Hepatocyte (in vitro differentiated cells): ENCODE results near the gene ZNF845. TPM values are rescaled to one million over a fixed set of nuclear protein-coding genes. Genes with fewer than 3 reads are reported as not detected.

Experiments
- DNase-seq: peaks from one replicate; pipeline ENCODE4 v3.0.0-alpha.2; 2016; ENCODE audit warnings: low spot score
- H2AFZ ChIP-seq: fragments of 200-600 bp; sonication (generic); 2 replicates; pipeline ENCODE4 v1.6.0; 2016; ENCODE audit warnings: antibody characterized with exemption, mild to moderate bottlenecking
- H3K27ac ChIP-seq: fragments of 200-600 bp; sonication (generic); 2 replicates; pipeline ENCODE4 v1.5.1; 2016; ENCODE audit warnings: mild to moderate bottlenecking
- H3K27me3 ChIP-seq: fragments of 200-600 bp; sonication (generic); 2 replicates; pipeline ENCODE4 v1.6.1; 2016
- H3K36me3 ChIP-seq: fragments of 200-600 bp; sonication (generic); replicated peaks from 2 replicates; pipeline ENCODE4 v1.5.1; 2016; ENCODE audit warnings: low read depth; ENCODE audit not compliant: insufficient read depth
- H3K4me1 ChIP-seq: fragments of 200-600 bp; sonication (generic); 2 replicates; pipeline ENCODE4 v1.5.1; 2016; ENCODE audit warnings: mild to moderate bottlenecking, moderate library complexity; ENCODE audit not compliant: insufficient read depth
- H3K4me2 ChIP-seq: fragments of 200-600 bp; sonication (generic); 2 replicates; pipeline ENCODE4 v1.6.0; 2016
- H3K4me3 ChIP-seq: fragments of 200-600 bp; sonication (generic); 2 replicates; pipeline ENCODE4 v1.5.1; 2016; ENCODE audit warnings: mild to moderate bottlenecking
- H3K79me2 ChIP-seq: fragments of 200-600 bp; sonication (generic); 2 replicates; pipeline ENCODE4 v1.6.0; 2017; ENCODE audit warnings: mild to moderate bottlenecking
- H3K9me2 ChIP-seq: fragments of 200-600 bp; sonication (generic); replicated peaks from 2 replicates; pipeline ENCODE4 v1.6.0; 2017; ENCODE audit warnings: mild to moderate bottlenecking; ENCODE audit not compliant: insufficient read depth
- H3K9me3 ChIP-seq: fragments of 200-600 bp; sonication (generic); 2 replicates; pipeline ENCODE4 v1.5.1; 2016; ENCODE audit warnings: low read depth, mild to moderate bottlenecking
- H4K20me1 ChIP-seq: fragments of 200-600 bp; sonication (generic); 2 replicates; pipeline ENCODE4 v1.6.0; 2016; ENCODE audit warnings: mild to moderate bottlenecking; ENCODE audit not compliant: insufficient read depth, poor library complexity, severe bottlenecking
- EZH2 ChIP-seq: fragments of 200-600 bp; sonication (generic); IDR thresholded peaks from 2 replicates; pipeline ENCODE4 v1.6.1; 2016; ENCODE audit warnings: antibody characterized with exemption, mild to moderate bottlenecking, borderline replicate concordance
- EZH2phosphoT487 ChIP-seq: fragments of 200-600 bp; sonication (generic); IDR thresholded peaks from one replicate; pipeline ENCODE4 v1.6.1; 2018; ENCODE audit warnings: antibody characterized with exemption, mild to moderate bottlenecking, low read depth, moderate library complexity; ENCODE audit not compliant: unreplicated experiment, severe bottlenecking
- WGBS: methylation state at CpG from one replicate; pipeline ENCODE4 v1.1.6; 2016; ENCODE audit warnings: low lambda C conversion rate; ENCODE audit errors: missing lambda C conversion rate; 5-methylcytosine and 5-hydroxymethylcytosine counted together
- polyA plus RNA-seq: library from polyadenylated mRNA; unstranded; fragments of >200 nt; fragmentation: Nextera tagmentation; extraction: Ambion mirVana; gene quantifications from 2 replicates; pipeline ENCODE4 v1.2.1, GENCODE V29; 2016
- total RNA-seq: library from RNA; depleted of rRNA; stranded (reverse); fragments of >200 nt; gene quantifications from 2 replicates; pipeline ENCODE4 v1.2.3, GENCODE V29; 2014
- TF ChIP-seq, protein P1 (sequence below): fragments of 200-600 bp; sonication (generic); IDR thresholded peaks from 2 replicates; pipeline ENCODE4 v1.5.1; 2016; ENCODE audit warnings: antibody characterized with exemption, mild to moderate bottlenecking; ENCODE audit not compliant: poor library complexity

The ZNF845 gene
- total and polyA plus RNA-seq, 2 experiments from 2014 or later = 1.7 to 6.1 TPM

DNA sequence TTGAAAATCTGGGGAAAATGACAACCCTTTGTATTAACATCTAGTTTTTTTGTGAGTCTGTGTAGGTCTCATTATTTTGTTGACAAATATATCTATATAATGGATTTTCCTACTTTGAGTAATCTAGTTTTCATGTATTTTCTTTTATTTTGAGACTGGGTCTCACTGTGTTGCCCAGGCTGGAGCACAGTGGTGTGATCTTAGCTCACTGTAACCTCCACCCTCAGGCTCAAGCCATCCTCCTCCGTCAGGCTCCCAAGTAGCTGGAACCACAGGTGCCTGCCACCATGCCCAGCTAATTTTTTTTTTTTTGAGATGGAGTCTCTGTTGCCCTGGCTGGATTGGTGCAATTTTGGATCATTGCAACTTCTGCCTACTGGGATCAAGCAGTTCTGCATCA, 41.2 kb downstream of the ZNF845 start:
- no peaks in the 10 kb centered on the region for H3K79me2 ChIP-seq
- H3K4me3 ChIP-seq = no peak overlapping the region
- H2AFZ ChIP-seq = no peak overlapping the region
- no peak overlapping the region for H3K27ac ChIP-seq
- H3K4me1 ChIP-seq = no peaks in the 10 kb centered on the region
- peaks cover 5% of the 10 kb centered on the region for H3K36me3 ChIP-seq
- WGBS = 91% methylated on average over 1 of the region's 1 CpG
- no peaks in the 10 kb centered on the region for H4K20me1 ChIP-seq
- no peaks in the 10 kb centered on the region for H3K9me2 ChIP-seq
- no peak for TF ChIP-seq EZH2
- TF ChIP-seq EZH2phosphoT487 = no peak
- TF ChIP-seq, protein P1, sequence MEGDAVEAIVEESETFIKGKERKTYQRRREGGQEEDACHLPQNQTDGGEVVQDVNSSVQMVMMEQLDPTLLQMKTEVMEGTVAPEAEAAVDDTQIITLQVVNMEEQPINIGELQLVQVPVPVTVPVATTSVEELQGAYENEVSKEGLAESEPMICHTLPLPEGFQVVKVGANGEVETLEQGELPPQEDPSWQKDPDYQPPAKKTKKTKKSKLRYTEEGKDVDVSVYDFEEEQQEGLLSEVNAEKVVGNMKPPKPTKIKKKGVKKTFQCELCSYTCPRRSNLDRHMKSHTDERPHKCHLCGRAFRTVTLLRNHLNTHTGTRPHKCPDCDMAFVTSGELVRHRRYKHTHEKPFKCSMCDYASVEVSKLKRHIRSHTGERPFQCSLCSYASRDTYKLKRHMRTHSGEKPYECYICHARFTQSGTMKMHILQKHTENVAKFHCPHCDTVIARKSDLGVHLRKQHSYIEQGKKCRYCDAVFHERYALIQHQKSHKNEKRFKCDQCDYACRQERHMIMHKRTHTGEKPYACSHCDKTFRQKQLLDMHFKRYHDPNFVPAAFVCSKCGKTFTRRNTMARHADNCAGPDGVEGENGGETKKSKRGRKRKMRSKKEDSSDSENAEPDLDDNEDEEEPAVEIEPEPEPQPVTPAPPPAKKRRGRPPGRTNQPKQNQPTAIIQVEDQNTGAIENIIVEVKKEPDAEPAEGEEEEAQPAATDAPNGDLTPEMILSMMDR = no peak
- H3K27me3 ChIP-seq = no peaks in the 10 kb centered on the region
- H3K9me3 ChIP-seq = no peaks in the 10 kb centered on the region
- no peak for DNase-seq
- no peak overlapping the region for H3K4me2 ChIP-seq

DNA sequence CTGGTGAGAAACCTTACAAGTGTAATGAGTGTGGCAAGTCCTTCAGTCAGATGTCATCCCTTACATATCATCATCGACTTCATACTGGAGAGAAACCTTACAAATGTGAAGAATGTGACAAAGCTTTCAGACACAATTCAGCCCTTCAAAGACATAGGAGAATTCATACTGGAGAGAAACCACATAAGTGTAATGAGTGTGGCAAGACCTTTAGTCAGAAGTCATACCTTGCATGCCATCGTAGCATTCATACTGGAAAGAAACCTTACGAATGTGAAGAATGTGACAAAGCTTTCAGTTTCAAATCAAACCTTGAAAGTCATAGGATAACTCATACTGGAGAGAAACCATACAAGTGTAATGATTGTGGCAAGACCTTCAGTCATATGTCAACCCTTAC, 47.8 kb downstream of the ZNF845 start:
- no peak overlapping the region for H3K4me3 ChIP-seq
- no peaks in the 10 kb centered on the region for H3K79me2 ChIP-seq
- no peaks in the 10 kb centered on the region for H4K20me1 ChIP-seq
- DNase-seq = no peak
- peaks cover 46% of the 10 kb centered on the region for H3K9me3 ChIP-seq
- H2AFZ ChIP-seq = no peak overlapping the region
- H3K27ac ChIP-seq = no peak overlapping the region
- no peaks in the 10 kb centered on the region for H3K9me2 ChIP-seq
- peaks cover 5% of the 10 kb centered on the region for H3K36me3 ChIP-seq
- no peak overlapping the region for H3K4me2 ChIP-seq
- no peaks in the 10 kb centered on the region for H3K4me1 ChIP-seq
- H3K27me3 ChIP-seq = no peaks in the 10 kb centered on the region
- 98% methylated on average over 3 of the region's 3 CpGs for WGBS
- TF ChIP-seq, protein P1 = no peak
- TF ChIP-seq EZH2phosphoT487 = no peak
- TF ChIP-seq EZH2 = no peak

DNA sequence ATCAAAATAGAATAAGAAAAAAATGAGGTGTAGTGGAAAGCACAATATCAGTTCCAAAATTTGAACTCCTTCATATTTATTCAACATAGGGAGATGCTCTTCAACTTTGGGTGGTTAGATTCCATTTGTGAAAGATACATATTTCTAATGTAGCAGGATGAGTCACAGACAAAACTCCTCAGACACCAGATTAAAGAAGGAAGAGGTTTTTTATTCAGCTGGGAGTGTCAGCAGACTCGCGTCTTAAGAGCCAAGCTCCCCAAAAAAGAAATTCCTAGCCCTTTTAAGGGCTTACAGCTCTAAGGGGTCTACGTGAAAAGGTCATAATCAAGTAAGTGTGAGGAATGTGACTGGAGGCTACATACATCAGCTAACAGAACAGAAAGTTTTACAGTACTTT, 54.6 kb downstream of the ZNF845 start:
- TF ChIP-seq, protein P1 = no peak
- TF ChIP-seq EZH2phosphoT487 = no peak
- TF ChIP-seq EZH2 = no peak
- H3K4me2 ChIP-seq = no peak overlapping the region

DNA sequence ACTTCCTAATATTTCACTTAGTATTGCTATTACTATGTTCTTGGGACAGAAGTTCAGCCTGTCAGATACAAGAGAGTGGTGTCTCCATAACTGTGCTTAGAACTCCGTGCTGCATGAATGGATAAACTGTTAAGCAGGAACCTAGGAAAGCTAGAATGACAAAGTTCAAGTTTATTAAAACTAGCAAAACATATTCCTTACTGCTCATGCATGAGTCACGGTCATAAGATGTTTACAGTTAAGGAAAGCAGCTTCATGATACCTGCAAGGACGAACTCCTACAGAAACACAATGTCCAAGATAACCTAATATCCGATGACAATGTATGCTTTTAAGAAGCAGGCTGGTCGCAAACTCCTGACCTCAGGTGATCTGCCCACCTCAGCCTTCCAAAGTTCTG, 55.4 kb downstream of the ZNF845 start:
- H3K27ac ChIP-seq = peak overlapping the region; percentile 57
- no peak overlapping the region for H3K4me3 ChIP-seq
- 88% methylated on average over 5 of the region's 5 CpGs for WGBS
- no peaks in the 10 kb centered on the region for H3K4me1 ChIP-seq
- no peak overlapping the region for H2AFZ ChIP-seq
- no peaks in the 10 kb centered on the region for H4K20me1 ChIP-seq
- DNase-seq = no peak
- H3K79me2 ChIP-seq = no peaks in the 10 kb centered on the region
- H3K36me3 ChIP-seq = no peaks in the 10 kb centered on the region
- H3K9me3 ChIP-seq = peaks cover 13% of the 10 kb centered on the region
- no peaks in the 10 kb centered on the region for H3K9me2 ChIP-seq
- H3K4me2 ChIP-seq = no peak overlapping the region
- no peaks in the 10 kb centered on the region for H3K27me3 ChIP-seq
- TF ChIP-seq EZH2phosphoT487 (no peak), EZH2 (no peak)
- TF ChIP-seq, protein P1 = no peak

More for the DNA sequence above, 54.6 kb downstream of the ZNF845 start:
- no peak for DNase-seq
- H3K4me1 ChIP-seq = no peaks in the 10 kb centered on the region
- H3K27me3 ChIP-seq = no peaks in the 10 kb centered on the region
- no peak overlapping the region for H3K27ac ChIP-seq
- H3K79me2 ChIP-seq = no peaks in the 10 kb centered on the region
- H3K4me3 ChIP-seq = no peak overlapping the region
- H3K36me3 ChIP-seq = no peaks in the 10 kb centered on the region
- no peak overlapping the region for H2AFZ ChIP-seq
- H3K9me2 ChIP-seq = no peaks in the 10 kb centered on the region
- H3K9me3 ChIP-seq = peaks cover 17% of the 10 kb centered on the region
- WGBS = 81% methylated on average over 3 of the region's 3 CpGs
- H4K20me1 ChIP-seq = no peaks in the 10 kb centered on the region
